NCI-H1048 (cell line): Measurements from ENCODE around the gene OR52B4.
"Not testable (repeated sequence)": the region's sequence is repeated elsewhere in the genome, so short reads cannot be mapped to it uniquely, and the experiment has no call there.

ENCODE experiments used
- DNase-seq: peaks from one replicate; lab custom pipeline; 2025; lab: John Stamatoyannopoulos, UW

Gene OR52B4

DNA sequence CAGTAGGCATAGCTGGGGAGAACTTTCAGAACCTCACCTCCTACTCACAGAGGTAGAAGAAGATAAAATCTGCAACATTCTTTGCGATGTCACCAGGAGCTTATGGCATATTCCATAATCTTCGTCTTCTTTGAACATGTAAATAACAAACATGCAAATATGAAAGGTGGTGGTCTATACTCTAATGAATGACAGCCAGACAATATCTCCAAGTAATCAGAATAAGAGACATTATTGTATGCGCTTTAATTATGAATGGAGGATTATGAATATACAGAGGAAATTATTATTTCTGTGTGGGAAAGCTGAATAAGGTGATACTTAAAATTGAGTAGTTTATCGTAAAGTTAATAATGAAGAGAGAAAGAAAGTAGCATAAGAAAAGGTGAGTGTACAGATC lies at the start of gene OR52B4:
Gene OR52B4, minus strand, starts transcription at position 101 of the 400 bp plus-strand sequence. Its CDS starts 91 bp downstream, at position 10.
- no peak for DNase-seq

DNA sequence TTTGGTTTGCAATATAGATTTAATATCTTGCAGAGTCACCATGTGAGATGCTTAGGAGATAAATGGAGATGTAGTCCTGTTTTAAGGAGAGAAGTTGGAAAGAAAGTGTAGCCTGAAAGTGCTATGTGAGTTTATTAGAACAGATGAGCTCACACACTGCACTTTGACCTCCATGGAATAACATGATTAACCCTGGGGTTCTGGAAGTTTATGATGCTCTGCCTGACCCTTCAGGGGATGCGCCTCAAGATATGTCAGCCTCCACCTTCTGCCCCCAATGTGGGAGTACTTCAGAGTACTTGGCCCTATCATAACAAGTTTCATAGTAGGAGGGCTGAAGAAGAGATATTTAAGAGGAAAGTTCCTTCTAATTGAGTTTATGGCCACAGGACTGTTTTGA lies 48.6 kb upstream of the OR52B4 start:
- no peak for DNase-seq

DNA sequence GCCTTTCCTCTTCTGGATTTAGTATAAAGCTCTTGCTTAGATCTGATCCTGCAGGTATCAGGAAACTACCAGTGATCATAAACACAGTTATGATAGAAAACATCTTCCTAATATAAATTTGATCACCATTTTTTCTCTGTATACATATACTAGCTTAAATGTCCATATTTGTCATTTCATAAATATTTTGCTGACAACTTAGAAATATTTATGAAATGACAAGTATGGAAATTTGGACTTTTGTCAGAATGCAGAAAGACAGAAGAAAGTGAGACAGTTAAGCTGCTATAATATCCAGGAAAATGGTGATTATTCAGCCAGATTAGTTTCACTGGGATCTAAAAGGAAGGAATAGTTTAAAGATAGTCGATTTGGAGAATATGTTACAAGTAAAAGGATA lies 48.1 kb upstream of the OR52B4 start:
- DNase-seq = no peak

DNA sequence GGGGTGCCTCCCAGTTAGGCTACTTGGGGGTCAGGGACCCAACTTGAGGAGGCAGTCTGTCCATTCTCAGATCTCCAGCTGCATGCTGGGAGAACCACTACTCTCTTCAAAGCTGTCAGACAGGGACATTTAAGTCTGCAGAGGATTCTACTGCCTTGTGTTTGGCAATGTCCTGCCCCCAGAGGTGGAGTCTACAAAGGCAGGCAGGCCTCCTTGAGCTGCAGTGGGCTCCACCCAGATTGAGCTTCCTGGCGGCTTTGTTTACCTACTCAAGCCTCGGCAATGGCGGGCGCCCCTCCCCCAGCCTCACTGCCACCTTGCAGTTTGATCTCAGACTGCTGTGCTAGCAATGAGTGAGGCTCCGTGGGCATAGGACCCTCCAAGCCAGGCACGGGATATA lies 38.0 kb upstream of the OR52B4 start:
- DNase-seq = not testable (repeated sequence)

DNA sequence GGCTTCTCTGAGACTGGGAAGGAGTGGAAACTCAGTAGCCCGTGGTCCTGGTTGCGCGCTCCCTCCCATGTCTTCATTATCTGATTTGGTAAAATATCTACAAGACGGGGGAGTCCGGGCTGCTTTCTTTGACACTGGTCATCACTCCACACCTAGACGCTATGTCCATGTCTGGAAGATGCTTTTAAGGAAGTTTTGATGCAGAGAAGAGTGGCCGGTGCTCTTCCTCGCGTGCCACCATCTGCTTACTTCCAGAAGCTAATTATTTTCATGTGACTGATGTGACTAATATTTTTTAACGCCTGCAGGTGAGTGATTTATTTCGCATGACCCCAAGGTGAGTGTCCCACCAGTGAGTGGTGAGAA lies 25.7 kb upstream of the OR52B4 start:
- no peak for DNase-seq

DNA sequence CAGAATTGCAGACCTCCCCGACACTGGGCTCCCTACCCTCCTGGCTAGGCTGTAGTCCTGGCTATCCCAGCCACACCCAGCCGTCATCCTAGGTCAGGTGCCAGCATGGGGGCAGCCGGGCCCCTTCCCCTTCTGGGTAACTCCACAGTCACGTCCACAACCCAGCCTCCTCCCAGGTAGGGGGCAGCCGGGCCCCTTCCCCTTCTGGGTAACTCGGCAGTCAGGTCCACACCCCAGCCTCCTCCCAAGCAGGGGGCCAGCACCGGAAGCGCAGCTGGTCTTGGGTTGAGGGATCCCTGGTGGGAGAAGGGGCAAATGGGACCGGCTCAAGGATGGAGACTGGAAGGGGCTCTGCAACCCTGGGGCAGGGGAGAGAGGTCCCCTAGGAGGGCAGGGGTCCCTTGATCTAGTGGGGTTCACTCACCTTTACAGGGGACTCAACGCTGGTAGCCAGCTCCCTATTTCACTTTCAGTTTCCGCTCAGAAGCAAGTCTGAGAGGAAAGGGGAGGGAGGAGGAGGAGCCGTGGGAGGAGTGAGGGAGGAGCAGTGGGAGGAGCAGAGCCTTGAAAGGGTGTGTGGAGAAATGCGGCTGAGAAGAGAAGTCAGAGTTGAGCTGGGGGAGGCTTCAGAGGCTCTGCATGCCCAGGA lies 25.1 kb upstream of the OR52B4 start, which contains the start of gene TRIM21:
Gene TRIM21, minus strand, starts transcription at position 494 of the 649 bp plus-strand sequence. CDS start 3,293 bp downstream, outside the sequence.
- peak; percentile 43 for DNase-seq

DNA sequence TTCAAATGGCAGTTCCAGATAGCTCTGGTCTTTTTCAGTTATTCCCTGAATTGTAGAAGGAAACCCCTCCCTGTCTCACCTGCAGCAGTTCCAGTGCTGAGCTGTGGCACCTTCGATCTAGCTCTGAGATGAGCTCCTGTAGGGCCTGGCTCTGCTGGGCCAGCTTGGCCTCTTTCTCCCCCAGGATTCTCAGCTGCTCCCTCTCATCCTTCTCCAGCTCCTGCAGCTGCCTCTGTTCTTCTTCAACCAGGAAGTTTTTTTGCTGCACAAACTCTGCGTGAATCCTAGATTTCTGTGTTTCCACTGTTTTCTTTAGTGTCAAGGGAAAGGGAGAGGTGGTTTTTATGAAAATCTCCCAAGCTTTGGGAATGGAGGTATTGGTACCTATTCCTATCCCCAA lies 20.0 kb upstream of the OR52B4 start:
- no peak for DNase-seq

DNA sequence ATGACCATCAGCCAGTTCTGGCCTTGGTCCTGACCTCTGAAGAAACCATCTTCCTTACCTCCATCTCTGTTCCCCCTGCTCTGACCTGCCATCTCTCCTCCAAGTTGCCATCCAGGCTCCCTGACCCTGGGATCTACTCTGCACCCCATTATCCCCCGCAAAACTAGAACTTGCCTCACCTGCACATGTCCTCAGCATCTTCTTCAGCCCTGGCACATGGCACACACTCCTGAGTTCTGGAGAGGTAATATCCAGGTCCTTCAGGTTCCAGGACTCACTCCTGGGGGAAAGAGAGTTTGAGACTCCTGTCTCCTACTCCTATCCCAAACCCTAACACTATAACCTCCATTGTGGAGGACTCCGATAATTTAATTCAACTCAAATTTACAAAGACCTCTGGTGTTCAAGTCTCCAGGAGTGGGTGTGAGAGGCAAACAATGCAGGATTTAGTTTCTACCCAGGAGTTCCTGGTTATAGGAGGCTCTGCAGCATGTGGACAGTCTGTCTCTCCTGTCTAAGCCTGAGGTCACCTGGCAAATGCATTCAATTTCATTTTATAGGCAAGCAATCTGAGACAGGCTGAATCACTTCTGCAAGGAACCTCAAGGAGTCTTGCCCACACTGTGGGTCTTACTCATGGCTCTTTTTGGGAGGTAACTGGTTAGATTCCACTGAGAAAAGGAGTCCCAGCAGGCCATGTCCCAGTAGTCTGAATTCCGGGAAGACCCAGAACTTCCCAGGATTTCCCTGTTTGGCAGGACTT lies 18.0 kb upstream of the OR52B4 start:
- DNase-seq = no peak

DNA sequence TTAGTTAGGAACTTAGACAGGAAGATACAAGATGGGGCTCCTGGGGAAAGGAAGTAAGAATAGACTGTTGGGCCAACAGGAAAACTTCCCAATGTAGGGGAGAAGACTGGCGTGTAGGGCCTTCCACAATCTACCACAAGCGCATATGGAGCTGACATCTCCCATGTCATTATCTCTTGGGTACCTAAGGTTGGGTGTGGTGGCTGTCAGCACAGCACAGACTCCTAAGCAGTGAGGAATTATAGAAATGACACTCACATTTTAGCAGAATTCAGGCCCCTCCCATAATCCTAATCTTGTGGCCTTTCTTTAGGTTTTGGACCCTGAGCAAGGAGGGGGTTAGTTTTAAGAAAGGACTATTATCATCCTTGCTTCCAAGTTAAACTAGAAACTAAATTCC lies 13.7 kb upstream of the OR52B4 start:
- DNase-seq = no peak

DNA sequence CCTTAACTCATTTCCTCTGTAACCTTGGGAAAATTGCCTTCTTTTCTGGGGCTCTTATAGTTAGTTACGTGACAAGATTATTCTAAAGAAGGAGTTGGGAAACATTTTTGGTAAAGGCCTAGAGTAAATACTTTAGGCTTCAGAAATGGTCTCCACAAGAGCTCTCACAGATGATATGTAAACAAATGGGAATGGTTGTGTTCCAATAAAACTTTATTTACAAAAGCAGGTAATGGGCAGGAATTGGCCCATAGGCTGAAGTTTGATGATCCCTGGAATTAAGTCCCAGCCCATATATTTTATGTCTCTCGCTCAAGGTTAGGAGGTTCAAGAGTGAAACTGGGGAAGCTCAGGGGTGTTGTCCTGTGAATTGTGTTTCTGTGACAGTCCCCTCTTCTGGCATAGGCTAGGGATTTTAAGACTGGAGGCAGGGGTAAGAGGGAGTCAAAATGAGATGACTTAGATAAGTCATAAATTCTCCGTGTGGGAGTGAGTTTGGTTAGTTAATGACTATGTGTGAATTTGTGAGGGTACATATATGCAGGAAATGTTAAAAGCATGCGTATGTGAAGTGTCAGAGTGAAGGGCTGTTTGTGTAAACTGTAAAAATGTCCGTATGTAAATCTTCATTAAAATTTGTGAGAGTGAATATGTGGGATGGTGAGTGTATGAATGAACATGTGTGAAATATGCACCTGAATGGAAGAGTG lies 7.4 kb upstream of the OR52B4 start:
- no peak for DNase-seq

DNA sequence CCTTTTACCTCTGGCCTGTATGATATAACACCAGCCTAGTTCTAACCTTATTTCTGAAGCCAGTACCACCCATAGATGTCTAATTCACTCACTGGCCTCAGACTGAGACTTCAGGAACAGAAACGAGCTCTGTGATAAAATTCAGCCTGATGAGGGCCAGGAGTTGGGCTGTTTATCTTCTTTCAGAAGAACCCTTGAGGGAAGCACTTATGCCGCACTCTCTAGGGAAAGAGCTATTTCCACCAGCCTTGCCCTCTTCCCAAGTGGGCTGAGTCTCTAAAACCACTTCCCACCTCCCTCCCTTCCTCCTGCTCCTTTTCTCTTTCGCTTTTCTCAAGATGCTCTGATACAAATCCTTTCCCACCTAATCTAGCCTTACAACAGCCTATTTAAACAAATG lies 2.0 kb upstream of the OR52B4 start:
- DNase-seq = no peak

DNA sequence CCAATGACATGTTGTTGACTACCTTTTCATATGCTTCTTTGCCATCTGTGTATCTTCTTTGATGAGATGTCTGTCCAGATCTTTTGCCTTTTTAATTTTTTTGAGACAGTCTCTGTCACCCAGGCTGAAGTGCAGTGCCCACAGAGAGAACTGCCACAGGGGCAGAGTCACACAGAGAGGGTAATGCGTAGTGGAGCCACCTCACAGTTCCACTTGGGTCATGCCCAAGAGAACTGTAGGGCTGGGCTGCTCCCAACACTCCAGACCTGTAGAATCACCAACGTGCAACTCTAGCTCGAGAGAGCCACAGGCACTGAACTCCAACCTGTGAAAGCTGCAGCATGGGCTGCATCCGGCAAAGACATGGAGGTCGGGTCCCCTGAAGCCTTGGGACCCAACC lies 20.0 kb downstream of the OR52B4 start:
- not testable (repeated sequence) for DNase-seq

DNA sequence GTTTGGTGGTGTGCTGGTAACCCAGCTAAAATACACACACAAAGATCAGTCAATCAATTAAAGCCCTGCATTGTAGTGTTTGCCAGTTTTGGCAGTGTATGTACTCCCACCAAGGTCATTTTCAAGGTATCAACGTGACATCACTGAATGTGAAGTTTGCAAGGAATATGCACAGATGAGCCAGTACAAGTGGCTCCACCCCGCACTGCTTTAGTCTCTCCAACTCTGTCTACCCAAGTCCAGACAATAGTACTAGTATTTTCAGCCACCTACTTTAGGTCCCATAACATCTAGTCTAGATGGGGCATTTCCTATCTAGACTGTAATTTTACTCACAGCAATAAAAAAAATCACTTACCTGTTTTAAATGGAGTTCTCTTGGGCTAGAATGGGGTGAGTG lies 22.8 kb downstream of the OR52B4 start:
- not testable (repeated sequence) for DNase-seq

DNA sequence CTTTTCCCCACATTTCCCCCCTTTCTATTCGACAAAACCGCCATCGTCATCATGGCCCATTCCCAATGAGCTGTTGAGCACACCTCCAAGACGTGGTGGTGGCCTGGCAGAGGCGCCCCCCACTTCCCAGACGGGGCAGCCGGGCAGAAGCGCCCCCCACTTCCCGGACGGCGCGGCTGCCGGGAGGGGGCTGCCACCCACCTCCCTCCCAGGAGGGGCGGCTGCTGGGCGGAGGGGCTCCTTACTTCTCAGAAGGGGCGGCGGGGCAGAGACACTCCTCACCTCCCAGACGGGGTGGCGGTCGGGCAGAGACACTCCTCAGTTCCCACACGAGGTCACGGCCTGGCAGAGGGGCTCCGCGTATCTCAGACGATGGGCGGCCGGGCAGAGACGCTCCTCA lies 33.8 kb downstream of the OR52B4 start:
- not testable (repeated sequence) for DNase-seq
